Effector memory CD4-positive, alpha-beta T cell (primary cell): ENCODE data around the gene THSD7A.

Source experiments
- DNase-seq, 3 donors: peaks; one replicate each; pipeline ENCODE4 v3.0.0-alpha.2; 2020
- H3K27ac ChIP-seq: 2 replicates; pipeline ENCODE4 v1.7.0; 2013; ENCODE audit warnings: mild to moderate bottlenecking, low read length, moderate library complexity; ENCODE audit not compliant: insufficient read depth, poor library complexity, severe bottlenecking
- H3K27me3 ChIP-seq: replicated peaks from 2 replicates; pipeline ENCODE4 v1.7.0; 2013; ENCODE audit warnings: mild to moderate bottlenecking, low read length; ENCODE audit not compliant: insufficient read depth, control insufficient read depth, poor library complexity, severe bottlenecking
- H3K36me3 ChIP-seq: 2 replicates; pipeline ENCODE4 v1.7.0; 2013; ENCODE audit warnings: mild to moderate bottlenecking, low read length, moderate library complexity; ENCODE audit not compliant: control insufficient read depth, insufficient read depth
- H3K4me1 ChIP-seq: 2 replicates; pipeline ENCODE4 v1.7.0; 2013; ENCODE audit warnings: low read length, mild to moderate bottlenecking; ENCODE audit not compliant: control insufficient read depth, insufficient read depth, poor library complexity, severe bottlenecking
- H3K4me3 ChIP-seq: 2 replicates; pipeline ENCODE4 v1.7.0; 2013; ENCODE audit warnings: low read length, low read depth, mild to moderate bottlenecking; ENCODE audit not compliant: insufficient read depth, poor library complexity, severe bottlenecking
- H3K9me3 ChIP-seq: 2 replicates; pipeline ENCODE4 v1.7.0; 2013; ENCODE audit warnings: mild to moderate bottlenecking, low read length, moderate library complexity; ENCODE audit not compliant: control insufficient read depth

THSD7A gene

GRCh38 chr7:11469028-11469745, 362.8 kb downstream of the THSD7A start:
- H3K9me3 ChIP-seq = no peaks in the 10 kb centered on the region
- no peaks in the 10 kb centered on the region for H3K36me3 ChIP-seq
- no peaks in the 10 kb centered on the region for H3K4me1 ChIP-seq
- H3K4me3 ChIP-seq = no peak overlapping the region
- no peaks in the 10 kb centered on the region for H3K27me3 ChIP-seq
- DNase-seq = no peak
- H3K27ac ChIP-seq = no peak overlapping the region

DNA sequence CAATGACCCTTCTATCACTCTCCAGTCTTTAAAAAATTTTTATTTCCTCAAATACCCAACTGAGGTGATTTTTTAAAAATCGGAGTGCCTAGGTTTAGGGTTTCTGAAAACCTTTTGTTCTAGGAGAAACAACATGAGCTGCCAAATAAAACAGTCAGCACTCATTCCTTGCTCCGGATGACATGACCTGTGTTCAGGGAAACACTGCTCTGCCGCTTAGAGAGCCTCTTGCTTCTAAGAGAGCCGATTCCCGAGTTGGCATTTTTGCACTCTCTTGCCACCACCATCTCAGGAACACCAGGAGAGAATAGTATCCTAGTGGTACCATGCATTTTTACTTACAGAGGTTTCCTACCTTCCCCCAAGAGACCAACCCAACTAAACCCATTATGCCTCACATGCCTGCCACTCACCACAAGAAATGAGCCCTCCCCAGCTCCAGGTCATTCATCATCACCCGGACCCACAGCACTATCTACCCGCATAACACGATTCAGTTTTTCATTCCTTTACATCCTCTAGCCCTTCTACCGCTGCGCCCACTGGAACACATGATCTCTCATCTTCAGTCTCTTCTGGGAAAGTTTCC, 365.4 kb downstream of the THSD7A start:
- H3K27me3 ChIP-seq = no peaks in the 10 kb centered on the region
- no peak for DNase-seq
- no peak overlapping the region for H3K27ac ChIP-seq
- H3K9me3 ChIP-seq = no peaks in the 10 kb centered on the region
- H3K36me3 ChIP-seq = no peaks in the 10 kb centered on the region
- H3K4me3 ChIP-seq = no peak overlapping the region
- H3K4me1 ChIP-seq = no peaks in the 10 kb centered on the region

GRCh38 chr7:11464624-11465023, 367.4 kb downstream of the THSD7A start:
- H3K27ac ChIP-seq = no peak overlapping the region
- DNase-seq = no peak

DNA sequence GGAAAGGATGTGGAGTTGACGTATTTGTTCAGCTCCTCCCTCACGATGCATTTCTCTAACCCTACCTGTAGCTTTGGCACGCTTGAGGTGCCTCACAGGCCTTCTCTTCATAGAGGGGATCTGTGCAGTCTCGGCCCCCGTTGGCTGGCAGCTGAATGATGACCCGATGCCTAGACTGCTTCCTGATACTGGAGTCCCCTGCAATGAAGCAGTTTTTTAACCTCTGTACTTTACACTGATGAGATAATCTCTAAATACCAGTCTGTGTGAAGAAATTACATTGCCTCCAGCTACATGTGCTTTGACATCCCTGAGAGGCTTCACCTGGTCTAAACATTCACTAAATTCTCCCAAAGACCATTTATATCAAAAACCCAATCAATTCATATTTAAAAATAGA, 370.1 kb downstream of the THSD7A start:
- no peak for DNase-seq
- no peaks in the 10 kb centered on the region for H3K9me3 ChIP-seq
- H3K27me3 ChIP-seq = no peaks in the 10 kb centered on the region
- H3K4me3 ChIP-seq = no peak overlapping the region
- no peaks in the 10 kb centered on the region for H3K36me3 ChIP-seq
- H3K4me1 ChIP-seq = no peaks in the 10 kb centered on the region
- H3K27ac ChIP-seq = no peak overlapping the region

More at GRCh38 chr7:11464624-11465023, 367.4 kb downstream of the THSD7A start:
- Histone ChIP-seq H3K4me1 (no peaks in the 10 kb centered on the region), H3K36me3 (no peaks in the 10 kb centered on the region), H3K9me3 (no peaks in the 10 kb centered on the region), H3K27me3 (no peaks in the 10 kb centered on the region), H3K4me3 (no peak overlapping the region)

DNA sequence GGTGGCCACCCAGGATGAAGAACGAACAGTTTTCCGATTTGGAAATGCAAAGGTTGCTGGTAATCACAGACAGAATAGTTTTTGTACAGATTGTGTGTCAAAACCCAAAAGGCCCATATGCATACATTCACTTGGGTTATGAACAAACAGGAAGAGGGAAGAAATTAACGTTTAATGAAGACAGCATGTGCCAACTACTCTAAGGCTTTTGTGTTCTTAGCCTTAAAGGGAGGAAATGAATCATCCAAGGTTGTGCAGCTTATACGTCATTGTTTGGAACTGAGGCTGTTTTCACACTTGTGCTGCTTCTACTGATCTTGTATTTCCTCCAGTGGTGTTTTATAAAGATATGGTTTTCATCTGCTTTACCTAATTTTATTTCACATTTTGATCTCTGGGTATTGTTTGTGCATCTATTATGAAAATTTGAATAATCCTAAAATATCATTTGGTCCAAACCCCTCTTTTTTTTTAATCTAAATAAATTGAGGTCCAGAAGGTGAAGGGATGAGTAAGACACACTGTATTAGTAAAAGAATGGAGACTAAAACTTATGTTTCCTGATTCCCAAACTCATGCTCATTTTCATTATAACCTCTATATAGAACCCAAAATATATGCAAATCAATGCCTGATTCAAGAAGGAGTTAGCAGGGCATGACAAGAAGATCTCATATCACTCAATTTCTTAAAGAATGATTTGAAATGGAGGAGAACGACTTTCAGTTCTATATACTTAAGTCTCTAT, 373.1 kb downstream of the THSD7A start:
- no peak for DNase-seq
- no peak overlapping the region for H3K27ac ChIP-seq
- no peak overlapping the region for H3K4me3 ChIP-seq
- no peaks in the 10 kb centered on the region for H3K36me3 ChIP-seq
- no peaks in the 10 kb centered on the region for H3K4me1 ChIP-seq
- H3K9me3 ChIP-seq = no peaks in the 10 kb centered on the region
- no peaks in the 10 kb centered on the region for H3K27me3 ChIP-seq

GRCh38 chr7:11457419-11457818, 374.6 kb downstream of the THSD7A start:
- no peaks in the 10 kb centered on the region for H3K27me3 ChIP-seq
- H3K36me3 ChIP-seq = no peaks in the 10 kb centered on the region
- H3K4me3 ChIP-seq = no peak overlapping the region
- no peak for DNase-seq
- H3K4me1 ChIP-seq = no peaks in the 10 kb centered on the region
- no peak overlapping the region for H3K27ac ChIP-seq
- H3K9me3 ChIP-seq = no peaks in the 10 kb centered on the region

DNA sequence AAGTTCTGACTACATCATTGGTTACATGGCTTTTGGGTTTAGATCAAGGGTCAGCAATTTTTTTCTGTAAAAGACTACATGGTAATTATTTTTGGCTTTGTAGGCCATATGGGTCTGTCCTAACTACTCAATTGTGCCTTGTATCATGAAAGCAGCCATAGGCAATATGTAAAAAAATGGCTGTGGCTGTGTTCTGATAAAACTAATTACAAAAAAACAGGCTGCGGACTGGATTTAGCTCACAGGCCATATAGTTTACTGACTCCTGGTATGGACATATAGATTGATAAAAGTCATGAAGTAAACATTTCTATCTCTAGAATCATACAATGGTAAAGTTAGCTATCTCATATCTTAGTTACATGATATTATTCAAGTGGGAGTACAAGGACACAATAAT, 375.4 kb downstream of the THSD7A start:
- Histone ChIP-seq H3K4me1 (no peaks in the 10 kb centered on the region), H3K4me3 (no peak overlapping the region), H3K27me3 (no peaks in the 10 kb centered on the region), H3K9me3 (no peaks in the 10 kb centered on the region), H3K27ac (no peak overlapping the region), H3K36me3 (no peaks in the 10 kb centered on the region)
- no peak for DNase-seq

GRCh38 chr7:11452476-11452875, 379.5 kb downstream of the THSD7A start:
- Histone ChIP-seq H3K4me3 (no peak overlapping the region), H3K27ac (no peak overlapping the region), H3K27me3 (no peaks in the 10 kb centered on the region), H3K9me3 (no peaks in the 10 kb centered on the region), H3K36me3 (no peaks in the 10 kb centered on the region), H3K4me1 (no peaks in the 10 kb centered on the region)
- no peak for DNase-seq

DNA sequence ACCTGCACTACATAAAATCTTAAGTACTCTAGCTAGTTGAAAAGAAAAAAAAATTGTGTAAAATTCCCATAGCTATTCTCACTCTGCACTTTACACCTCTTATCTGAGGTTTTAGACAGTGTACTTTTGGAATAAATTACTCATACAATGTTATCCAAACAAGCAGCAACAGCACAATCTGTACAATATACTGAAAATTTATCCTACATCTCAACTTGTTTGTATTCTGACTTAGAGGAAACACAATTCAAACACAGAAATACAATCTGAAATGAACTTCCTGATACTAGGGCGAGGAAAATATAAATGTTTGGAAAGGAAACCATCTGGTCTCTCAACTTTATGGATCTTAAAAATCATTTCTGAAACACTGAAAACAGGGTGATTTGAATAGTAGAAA, 381.7 kb downstream of the THSD7A start:
- Histone ChIP-seq H3K27ac (no peak overlapping the region), H3K27me3 (no peaks in the 10 kb centered on the region), H3K9me3 (no peaks in the 10 kb centered on the region), H3K36me3 (no peaks in the 10 kb centered on the region), H3K4me1 (no peaks in the 10 kb centered on the region), H3K4me3 (no peak overlapping the region)
- no peak for DNase-seq

DNA sequence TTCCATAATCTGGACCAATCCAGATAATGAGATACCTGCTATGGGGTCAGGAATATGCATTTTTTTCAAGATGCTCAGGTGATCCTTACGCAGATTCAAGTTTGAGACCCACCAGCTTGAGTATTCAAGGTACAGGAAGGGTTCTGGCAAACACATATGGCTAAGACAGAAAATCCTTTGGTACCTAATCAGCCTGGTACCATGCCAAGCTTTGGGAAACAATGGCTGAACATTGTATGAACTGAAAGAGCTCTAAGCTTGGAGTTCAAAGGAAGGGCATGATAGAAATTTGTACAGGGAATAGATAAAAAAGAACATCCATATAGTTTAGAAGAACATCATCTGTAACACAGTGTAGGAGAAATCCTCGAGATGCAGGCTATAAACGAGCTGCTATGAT, 382.7 kb downstream of the THSD7A start:
- Histone ChIP-seq H3K27me3 (no peaks in the 10 kb centered on the region), H3K4me1 (no peaks in the 10 kb centered on the region), H3K36me3 (no peaks in the 10 kb centered on the region), H3K4me3 (no peak overlapping the region), H3K9me3 (no peaks in the 10 kb centered on the region), H3K27ac (no peak overlapping the region)
- no peak for DNase-seq
